NCI-H748 treated with DMSO at 0.1 percent for 48 hours (cell line): Measurements from ENCODE around the gene TBCEL.
"Not testable (repeated sequence)": the region's sequence is repeated elsewhere in the genome, so short reads cannot be mapped to it uniquely, and the experiment has no call there.

Experiments
- DNase-seq: peaks from one replicate; lab custom pipeline; 2025; lab: John Stamatoyannopoulos, UW

The TBCEL gene

DNA sequence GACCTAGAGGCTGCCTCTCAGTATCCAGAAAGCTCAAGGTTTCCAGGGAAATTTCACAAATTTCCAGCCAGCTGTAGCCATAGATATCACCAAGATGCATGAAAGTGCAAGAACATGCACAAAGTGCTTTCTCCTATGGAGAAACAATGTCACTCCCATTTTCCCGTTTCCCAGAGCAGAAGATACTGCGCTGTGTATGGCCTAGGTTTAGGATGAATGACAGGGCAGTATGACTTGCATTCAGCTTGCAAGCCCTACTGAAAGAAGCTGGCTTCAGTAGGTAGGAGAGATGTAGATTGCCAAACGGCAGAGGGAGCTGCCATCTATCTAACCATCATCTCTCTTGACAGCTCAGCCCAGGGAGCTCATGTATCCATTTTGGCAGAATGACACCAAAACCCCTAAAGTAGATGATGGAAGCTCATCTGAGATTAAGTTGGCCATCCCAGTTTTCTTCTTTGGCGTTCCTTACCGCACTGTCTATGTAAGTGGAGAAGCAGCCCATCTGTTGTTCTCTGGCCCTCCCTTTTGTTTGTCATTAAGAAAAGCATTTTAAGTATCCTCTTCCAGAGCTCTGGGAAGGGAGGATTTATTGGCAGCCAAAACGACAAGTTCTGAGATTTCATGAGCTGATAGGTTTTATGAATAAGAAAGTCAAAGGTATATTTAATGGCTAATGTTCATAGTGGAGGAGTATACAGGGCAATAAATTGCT lies 81.7 kb downstream of the TBCEL start:
- DNase-seq, result no peak

DNA sequence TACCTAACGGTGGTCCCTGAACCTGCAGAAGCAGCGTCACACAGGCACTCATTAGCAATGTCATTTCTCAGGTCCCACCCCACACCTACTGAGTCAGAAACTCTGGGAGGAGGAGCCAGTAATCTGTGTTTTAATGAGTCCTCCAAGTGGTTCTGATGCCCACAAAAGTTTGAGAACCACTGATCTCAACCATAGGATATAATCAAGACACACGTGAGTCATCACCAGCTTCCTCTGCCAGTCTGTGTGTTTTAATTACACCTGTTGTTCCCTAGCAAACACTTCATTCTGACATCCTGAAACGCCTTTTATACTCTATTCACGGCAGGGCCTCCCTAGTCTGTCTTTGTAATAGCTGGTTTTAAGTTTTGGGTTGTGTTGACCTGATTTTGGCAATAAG lies 82.9 kb downstream of the TBCEL start:
- peak; percentile 7 for DNase-seq

DNA sequence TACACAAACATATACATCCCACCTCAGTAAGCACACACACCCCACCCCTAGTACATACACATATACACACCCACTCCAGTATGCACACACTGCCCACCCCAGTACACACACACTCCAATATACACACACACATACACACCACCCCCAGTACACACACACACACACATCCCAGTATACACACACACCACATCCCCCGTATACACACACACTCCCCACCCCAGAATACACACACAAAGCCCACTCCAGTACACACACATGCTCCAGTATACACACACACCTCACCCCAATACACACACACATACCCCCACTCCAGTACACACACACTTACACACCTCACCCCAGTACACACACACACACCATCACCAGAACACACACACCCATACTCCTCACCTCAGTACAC lies 84.5 kb downstream of the TBCEL start:
- DNase-seq, result no peak

DNA sequence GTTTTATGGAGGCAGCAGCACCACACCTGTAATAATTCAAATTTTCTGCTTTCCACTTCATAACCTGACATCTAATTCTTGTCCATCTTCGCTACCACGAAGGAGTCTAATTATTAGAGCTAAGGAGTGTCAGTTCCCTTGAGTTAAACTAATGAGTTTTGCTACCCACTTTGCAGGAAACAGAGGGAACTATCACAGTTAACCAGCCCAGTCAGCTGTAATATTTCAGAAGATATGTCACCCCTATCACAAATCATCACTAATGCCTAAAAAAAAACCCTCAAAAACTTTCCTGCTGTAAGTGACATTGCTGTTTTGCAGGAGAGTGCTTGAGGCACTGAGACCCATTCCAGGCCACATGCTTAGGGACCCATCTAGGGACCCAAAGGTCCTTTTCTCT lies 85.6 kb downstream of the TBCEL start:
- DNase-seq, result no peak

DNA sequence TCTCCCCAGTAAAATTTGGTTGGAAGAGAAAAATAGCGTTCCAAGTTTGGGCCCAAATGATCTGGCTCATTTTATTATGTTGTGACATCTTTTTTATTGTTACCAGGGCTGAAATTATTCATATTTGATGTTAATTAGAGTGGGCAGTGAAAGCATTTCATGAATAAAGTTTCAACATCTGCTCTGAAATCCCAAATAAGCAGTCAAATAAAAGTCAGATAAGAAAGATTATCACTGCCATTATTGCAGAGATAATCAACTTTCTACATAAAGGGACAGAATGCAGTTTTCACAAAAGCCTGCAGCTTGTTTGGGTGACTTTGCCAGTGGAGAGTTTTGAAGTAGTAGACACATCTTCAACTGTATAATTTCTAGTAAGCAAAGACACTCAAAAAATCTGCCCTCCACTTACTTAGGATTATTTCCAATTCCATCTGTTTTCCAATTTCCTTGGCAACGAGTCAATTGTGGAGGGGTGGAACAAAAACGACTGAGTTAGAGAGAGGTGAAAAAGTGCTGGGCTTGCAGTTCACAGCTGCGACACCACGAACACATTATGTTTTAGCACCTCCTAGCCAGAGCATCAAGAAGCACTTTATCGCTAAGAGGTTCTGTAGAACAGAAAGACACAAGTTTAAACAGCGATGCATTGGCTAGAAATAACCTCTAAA lies 86.1 kb downstream of the TBCEL start:
- no peak for DNase-seq

DNA sequence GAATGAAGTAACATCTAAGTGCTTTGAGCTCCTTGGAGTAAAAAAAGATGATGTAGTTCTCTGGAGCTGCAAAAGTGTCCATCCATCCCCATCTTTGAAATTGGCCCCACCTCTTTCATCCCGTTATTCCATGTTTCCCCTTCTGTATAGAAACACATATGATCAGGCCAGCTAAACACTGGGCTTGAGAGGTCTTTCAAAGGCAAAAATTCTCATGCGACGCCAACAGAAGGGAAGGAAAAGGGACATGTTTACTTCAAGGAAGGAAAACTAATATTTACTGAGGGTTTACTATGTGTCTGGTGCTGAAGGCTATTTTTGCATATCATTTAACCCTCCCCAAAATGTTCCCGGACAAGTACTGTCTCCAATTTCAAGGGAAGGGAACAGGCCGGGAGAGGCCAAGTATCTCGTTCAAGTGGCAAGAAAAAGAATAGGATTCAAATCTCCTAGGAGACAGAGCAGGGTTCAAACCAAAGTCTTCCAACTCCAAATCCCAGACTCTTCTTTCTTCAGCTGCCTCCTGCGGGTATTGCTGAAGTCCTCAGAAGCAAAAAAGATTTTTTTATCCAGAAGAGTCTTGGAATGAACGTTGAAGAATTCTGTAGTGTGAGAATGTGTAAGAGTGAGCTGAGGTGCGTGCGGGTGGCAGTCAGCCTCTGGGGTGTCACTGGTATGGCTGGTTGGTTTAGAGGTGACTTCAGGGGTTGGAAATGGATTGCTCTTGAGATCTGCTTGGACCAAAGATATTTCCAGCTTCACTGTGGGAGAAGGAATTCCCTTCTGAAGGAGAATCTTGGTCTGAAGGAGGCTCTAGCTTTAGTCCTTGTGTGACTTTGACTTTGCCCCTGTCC lies 87.2 kb downstream of the TBCEL start:
- DNase-seq, result no peak

DNA sequence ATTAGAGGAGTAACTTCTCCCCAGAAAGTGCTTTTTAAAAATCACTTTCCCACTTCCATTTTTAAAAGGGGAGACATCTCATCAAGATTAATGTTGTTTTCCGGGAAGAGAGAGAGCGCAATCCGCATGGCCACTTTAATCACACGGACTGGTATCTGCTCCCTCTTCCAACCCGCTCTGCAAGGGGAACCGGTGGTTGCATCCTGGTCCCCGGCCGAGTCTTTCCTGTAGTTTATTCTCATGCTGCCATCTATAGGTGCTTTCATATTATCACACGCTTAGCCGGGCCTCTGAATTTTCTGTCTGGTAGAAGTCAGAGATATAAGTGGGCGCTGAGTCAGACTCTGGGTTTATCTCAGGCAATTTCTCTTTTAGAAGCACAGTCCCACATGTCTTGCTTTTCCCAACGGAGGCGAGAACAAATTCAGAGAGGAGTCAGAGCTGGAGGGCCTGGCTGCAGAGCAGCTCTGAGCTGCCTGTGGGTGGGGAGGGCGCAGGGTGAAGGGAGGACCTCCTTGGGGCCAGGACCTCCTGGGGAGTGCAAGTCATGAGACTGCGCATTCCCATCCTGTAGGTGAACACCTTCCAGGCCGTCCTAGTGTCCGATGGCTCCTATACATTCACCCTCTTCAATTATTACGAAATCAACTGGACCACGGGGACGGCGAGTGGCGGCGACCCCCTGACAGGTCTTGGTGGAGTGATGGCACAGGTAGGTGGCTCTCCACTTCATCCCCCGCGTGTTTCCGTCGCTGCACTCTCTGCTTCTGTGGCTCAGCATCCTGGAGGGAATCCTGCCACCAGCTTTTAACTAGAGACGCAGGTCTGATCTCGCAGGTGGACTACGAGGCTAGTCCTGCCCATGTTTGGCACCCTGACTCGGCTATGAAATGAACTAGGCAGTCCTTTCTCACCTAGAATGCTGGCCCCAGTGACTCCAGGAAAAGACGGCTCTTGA lies 88.9 kb downstream of the TBCEL start:
- DNase-seq, result peak; percentile 76

DNA sequence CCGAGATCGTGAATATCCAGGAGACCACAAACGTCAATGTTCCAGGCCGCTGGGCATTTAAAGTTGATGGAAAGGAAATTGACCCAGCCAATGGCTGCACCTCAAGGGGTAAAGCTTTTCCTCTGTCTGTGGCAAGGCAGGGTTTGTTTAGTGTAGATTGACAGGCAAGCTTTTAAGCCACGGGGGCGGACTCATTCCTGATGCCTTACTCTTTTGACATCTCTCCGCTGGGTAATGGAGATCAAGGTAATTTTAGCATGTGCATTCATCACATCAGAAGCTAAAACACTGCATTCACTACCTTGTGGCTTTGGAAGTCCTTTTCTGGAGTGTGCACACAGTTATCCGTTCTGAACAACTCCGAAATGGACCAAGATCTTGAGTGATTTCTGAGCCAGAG lies 89.7 kb downstream of the TBCEL start:
- DNase-seq, result no peak

DNA sequence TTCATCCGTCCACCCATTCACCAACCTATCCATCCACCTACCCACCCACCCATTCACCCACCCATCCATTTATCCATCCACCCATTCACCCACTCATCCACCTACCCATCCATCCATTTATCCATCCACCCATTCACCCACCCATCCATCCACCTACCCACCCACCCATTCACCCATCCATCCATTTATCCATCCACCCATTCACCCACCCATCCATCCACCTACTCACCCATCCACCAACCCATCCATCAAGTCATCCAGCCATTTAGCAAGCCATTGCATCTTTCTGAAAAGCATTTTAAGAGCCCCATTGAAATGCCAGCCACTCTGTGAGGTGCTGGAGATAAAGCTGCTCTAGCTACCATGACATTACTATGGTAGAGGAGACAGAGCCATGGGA lies 91.1 kb downstream of the TBCEL start:
- not testable (repeated sequence) for DNase-seq

DNA sequence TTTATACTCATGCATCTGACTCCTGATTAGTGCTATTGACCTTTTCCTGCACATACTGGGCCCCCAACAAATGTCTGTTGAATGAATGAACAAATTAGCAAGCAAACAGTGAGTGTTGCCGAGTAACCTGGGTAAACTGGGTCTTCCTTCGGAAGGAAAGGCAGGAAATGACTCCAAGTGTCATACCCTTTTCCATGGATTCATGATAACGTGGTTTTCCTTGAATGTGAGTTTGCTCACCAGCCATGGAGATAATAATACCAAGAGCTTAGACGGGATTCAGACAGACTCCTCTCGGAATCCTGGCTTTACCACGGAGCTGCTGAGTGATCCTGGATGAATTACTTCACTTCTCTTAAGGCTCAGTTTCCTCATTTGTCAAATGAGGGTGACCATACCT lies 93.9 kb downstream of the TBCEL start:
- DNase-seq, result no peak

DNA sequence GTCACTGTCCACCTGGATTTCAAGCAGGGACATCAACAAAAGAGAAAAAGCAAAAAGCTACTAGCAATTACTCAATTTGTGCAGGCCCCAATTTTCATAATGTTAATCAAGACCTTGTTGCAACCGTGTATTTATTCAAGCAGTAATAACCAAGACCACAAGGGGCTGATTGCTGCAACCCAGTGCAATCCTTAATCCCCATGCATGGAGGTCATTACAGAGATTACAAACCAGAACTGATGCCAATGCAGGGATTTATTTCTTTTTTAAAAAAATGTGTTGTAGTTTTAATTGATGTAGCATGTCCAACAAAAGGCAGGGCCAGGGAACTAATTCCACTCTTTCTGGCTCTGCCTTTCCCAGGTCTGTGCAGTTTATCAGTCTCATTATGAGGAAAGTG lies 95.5 kb downstream of the TBCEL start:
- no peak for DNase-seq

DNA sequence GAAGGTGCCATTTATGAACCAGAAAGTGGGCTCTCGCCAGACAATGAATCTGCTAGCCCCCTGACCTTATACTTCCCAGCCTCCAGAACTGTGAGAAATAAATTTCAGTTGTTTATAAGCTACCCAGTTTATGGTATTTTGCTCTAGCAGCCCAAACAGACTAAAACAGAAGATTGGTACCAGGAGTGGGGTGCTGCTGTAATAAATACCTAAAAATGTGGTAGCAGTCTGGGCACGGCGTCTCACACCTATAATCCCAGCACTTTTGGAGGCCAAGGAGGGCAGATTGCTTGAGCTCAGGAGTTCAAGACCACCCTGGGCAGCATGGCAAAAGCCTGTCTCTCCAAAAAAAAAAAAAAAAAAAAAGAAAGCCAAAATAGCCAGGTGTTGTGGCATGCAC lies 98.4 kb downstream of the TBCEL start:
- DNase-seq, result no peak

DNA sequence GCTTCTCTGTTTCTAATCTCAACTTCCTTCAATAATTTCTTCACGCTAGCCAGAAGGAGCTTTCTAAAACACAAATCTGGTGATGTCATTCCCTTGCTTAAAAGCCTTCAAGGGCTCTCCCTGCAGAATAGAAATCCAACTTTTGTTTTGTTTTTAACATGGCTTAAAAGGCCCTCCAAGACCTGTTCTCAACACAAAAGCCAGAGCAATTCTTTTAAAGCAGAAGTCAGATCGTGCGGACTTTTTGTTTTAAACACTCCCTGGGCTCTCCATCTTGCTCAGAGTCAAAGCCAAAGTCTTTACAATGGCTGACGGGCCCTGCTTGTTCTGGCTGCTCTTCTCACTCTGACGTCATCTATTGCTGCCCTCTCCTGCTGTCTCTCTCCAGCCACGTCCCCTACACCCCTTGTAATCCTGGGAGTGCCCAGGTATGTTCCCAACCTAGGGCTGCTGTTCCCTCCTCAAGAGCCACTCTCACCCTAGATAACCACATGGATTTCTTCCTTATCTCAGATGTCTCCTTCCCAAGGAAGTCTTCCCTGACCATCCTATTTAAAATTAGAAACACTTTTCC lies 99.7 kb downstream of the TBCEL start:
- no peak for DNase-seq

DNA sequence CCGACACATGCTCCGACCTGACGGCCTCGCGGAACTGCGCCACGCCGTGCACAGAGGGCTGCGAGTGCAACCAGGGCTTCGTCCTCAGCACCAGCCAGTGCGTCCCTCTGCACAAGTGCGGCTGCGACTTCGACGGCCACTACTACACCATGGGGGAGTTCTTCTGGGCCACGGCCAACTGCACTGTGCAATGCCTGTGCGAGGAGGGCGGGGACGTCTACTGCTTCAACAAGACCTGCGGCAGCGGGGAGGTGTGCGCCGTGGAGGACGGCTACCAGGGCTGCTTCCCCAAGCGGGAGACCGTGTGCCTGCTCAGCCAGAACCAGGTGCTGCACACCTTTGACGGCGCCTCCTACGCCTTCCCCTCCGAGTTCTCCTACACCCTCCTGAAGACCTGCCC lies 103.9 kb downstream of the TBCEL start:
- no peak for DNase-seq

DNA sequence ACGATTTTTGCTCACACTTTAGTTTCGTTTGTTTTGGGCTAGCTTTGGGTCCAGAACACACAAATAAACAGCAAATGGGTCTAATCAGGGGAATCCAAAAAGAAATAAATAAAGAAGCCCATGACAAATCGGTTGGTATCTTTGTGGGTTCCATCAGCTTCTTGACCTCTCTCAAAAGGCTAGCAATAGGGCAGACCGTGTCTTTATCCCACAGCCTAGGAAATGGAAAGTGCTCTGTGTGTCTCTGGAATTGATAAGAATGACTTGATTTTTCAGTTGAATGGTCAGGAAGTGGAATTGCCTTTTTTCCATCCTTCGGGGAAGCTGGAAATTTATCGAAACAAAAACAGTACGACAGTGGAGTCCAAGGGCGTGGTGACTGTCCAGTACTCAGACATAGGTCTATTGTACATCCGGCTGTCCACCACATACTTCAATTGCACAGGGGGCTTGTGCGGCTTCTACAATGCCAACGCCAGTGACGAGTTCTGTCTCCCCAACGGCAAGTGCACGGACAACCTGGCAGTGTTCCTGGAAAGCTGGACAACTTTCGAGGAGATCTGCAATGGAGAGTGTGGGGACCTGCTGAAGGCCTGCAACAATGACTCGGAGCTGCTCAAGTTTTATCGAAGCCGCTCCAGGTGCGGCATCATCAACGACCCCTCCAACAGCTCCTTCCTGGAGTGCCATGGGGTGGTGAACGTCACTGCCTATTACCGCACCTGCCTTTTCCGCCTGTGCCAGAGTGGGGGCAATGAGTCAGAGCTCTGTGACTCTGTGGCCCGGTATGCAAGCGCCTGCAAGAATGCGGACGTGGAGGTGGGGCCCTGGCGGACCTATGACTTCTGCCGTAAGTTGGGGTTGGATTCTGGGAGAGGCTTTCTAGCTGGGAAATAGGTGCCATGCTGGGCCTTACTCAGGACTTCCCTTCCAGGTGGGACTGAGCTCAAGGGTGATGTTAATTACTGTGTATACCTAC lies 105.7 kb downstream of the TBCEL start:
- no peak for DNase-seq

DNA sequence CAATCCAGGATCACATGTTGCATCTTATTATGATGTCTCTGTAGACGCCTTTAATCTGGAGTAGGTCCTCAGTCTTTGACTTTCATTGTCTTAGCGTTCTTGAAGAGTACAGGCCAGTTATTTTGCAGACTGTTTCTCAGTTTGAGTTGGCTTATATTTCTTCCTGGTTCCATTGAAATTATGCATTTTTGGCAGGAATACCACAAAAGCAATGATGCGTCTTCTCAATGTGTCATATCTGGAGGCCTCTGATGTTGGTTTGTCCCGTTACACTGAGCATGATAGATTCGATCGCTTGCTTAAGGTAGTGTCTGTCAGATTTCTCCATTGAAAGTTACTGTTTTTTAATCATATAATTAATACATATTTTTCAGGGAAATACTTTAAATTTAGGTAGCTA lies 107.8 kb downstream of the TBCEL start:
- no peak for DNase-seq

DNA sequence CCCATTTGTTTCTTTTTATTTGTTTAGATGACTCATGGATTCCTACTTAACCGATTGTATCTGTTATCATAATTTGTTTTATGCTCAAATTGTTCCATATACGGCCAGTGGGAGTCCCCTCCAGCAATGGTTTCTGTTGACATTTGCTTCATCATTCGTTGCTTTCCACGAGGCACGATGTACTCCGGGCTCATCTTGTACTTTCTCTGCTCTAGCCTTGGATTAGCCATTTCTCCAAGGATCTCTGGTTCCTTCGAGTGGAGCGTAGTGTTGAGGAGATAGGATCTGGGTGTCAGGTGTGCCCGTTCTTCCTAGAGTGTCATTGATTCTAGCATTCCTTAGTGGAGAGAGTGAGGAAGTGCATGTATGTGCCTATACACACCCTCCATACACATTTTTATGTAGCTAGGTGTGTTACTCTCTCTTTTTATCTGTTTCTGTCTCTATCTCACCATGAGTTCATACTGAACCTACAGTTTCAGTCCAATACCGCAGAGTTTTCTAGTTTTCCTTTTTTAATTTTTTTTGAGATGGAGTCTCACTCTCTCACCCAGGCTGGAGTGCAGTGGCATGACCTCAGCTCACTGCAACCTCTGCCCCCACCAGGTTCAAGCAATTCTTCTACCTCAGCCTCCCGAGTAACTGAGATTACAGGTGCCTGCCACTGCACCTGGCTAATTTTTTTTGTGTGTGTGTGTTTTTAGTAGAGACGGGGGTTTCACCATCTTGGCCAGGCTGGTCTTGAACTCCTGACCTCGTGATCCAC lies 108.5 kb downstream of the TBCEL start:
- DNase-seq, result no peak

DNA sequence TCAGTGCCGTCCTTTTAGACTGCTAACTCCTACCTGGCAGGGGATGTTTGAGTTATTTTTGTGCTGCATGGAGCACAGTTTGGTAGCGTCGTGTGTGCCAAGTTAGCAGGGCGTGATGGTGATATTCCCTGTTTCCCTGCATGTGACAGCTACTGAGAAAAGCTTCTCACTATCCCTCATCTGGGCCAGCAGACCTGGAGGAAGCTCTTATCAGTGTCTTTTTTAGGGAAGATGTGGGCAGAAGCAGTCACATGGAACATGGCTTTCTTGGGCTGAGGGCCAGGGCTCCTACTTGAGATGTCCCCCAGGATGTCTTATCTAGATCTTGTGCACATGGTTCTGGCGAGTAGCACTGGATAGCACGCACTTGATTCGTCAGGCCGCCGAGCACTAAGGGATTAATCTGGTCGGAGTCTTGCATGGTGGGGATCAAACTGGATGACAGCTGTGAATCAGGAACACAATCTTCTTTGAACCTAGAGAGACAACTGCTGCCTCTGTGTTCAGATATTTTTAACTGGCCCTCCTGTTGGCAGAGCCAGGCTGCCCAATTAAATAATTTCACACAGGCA lies 110.9 kb downstream of the TBCEL start:
- DNase-seq, result no peak

DNA sequence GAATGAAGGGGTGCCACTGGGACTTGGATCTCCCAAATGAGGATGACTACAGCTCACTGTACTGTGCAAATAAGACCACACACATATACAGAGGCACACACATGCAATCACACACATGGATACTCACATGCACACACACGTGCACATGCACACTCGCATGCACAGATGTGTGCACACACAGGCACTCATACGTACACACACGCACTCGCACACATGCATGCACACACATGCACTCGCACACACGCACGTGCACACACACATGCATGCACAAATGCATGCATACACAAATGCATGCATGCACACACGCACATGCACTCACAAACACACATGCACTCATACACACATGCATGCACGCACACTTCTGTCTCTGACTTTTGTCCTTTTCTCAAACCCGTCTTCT lies 113.1 kb downstream of the TBCEL start:
- no peak for DNase-seq
